MM.1S (cell line): ENCODE data around the gene POLR1A.

Source experiments
- DNase-seq: peaks from one replicate; pipeline ENCODE4 v3.0.0-alpha.2; 2015
- H2AFZ ChIP-seq: fragments of 300-600 bp; sonication (generic); 2 replicates; pipeline ENCODE4 v1.6.0; 2016; ENCODE audit warnings: antibody characterized with exemption, low read length
- H3F3A ChIP-seq: fragments of 300-600 bp; sonication (generic); 2 replicates; pipeline ENCODE4 v1.6.1; 2016; ENCODE audit warnings: mild to moderate bottlenecking, antibody characterized with exemption, low read length, moderate library complexity, mixed read lengths; ENCODE audit not compliant: insufficient read depth
- H3K27ac ChIP-seq: fragments of 300-600 bp; sonication (generic); 2 replicates; pipeline ENCODE4 v1.5.1; 2016; ENCODE audit warnings: mild to moderate bottlenecking, low read length
- H3K27me3 ChIP-seq: fragments of 300-600 bp; sonication (generic); replicated peaks from 2 replicates; pipeline ENCODE4 v1.6.0; 2016; ENCODE audit warnings: low read length; ENCODE audit not compliant: insufficient read depth
- H3K36me3 ChIP-seq: fragments of 300-600 bp; sonication (generic); replicated peaks from 2 replicates; pipeline ENCODE4 v1.6.1; 2016; ENCODE audit warnings: mild to moderate bottlenecking, low read length, mixed read lengths; ENCODE audit not compliant: insufficient read depth
- H3K4me1 ChIP-seq: fragments of 300-600 bp; sonication (generic); 2 replicates; pipeline ENCODE4 v1.6.1; 2016; ENCODE audit warnings: low read length, mixed read lengths
- H3K4me2 ChIP-seq: fragments of 300-600 bp; sonication (generic); 2 replicates; pipeline ENCODE4 v1.6.0; 2016; ENCODE audit warnings: low read depth, low read length
- H3K4me3 ChIP-seq: fragments of 300-600 bp; sonication (generic); 2 replicates; pipeline ENCODE4 v1.5.1; 2016; ENCODE audit warnings: low read length, mixed read lengths
- H3K79me2 ChIP-seq: fragments of 300-600 bp; sonication (generic); 2 replicates; pipeline ENCODE4 v1.6.1; 2016; ENCODE audit warnings: mixed run types, low read length, mixed read lengths
- H3K9ac ChIP-seq: fragments of 300-600 bp; sonication (generic); 2 replicates; pipeline ENCODE4 v1.6.1; 2016; ENCODE audit warnings: low read length, mixed read lengths
- H3K9me2 ChIP-seq: fragments of 300-600 bp; sonication (generic); replicated peaks from 2 replicates; pipeline ENCODE4 v1.6.1; 2016; ENCODE audit warnings: mild to moderate bottlenecking, low read length, mixed read lengths; ENCODE audit not compliant: insufficient read depth
- H3K9me3 ChIP-seq: fragments of 300-600 bp; sonication (generic); replicated peaks from 2 replicates; pipeline ENCODE4 v1.6.1; 2016; ENCODE audit warnings: mild to moderate bottlenecking, low read length, mixed read lengths; ENCODE audit not compliant: insufficient read depth
- H4K20me1 ChIP-seq: fragments of 300-600 bp; sonication (generic); 2 replicates; pipeline ENCODE4 v1.6.1; 2016; ENCODE audit warnings: mild to moderate bottlenecking, low read length, moderate library complexity, mixed read lengths; ENCODE audit not compliant: insufficient read depth
- CTCF ChIP-seq: fragments of 300-600 bp; sonication (generic); IDR thresholded peaks from 2 replicates; pipeline ENCODE4 v1.5.1; 2016; ENCODE audit warnings: antibody characterized with exemption, low read length, mixed read lengths
- EZH2 ChIP-seq: fragments of 300-600 bp; sonication (generic); optimal IDR thresholded peaks from 2 replicates; pipeline ENCODE3; 2017; ENCODE audit warnings: low read depth, mild to moderate bottlenecking, antibody characterized with exemption, low read length, mixed read lengths
- EZH2phosphoT487 ChIP-seq: fragments of 300-600 bp; sonication (generic); IDR thresholded peaks from 2 replicates; pipeline ENCODE4 v1.6.1; 2018; ENCODE audit warnings: antibody characterized with exemption, low read length

The POLR1A gene

GRCh38 chr2:86000938-86001312 is 104.8 kb downstream of the POLR1A start:
- Histone ChIP-seq H3K4me1 (peaks cover 59% of the 10 kb centered on the region), H3K4me2 (0 out of 2 replicates have a peak overlapping the region, but pooled peaks have one; percentile 59), H4K20me1 (no peaks in the 10 kb centered on the region), H3K4me3 (no peak overlapping the region), H3K9me3 (no peaks in the 10 kb centered on the region), H3K9ac (no peak overlapping the region), H3K36me3 (no peaks in the 10 kb centered on the region), H2AFZ (0 out of 2 replicates have a peak overlapping the region, but pooled peaks have one; percentile 17), H3F3A (peaks cover 45% of the 10 kb centered on the region), H3K79me2 (peaks cover 15% of the 10 kb centered on the region), H3K27me3 (no peaks in the 10 kb centered on the region), H3K27ac (peak overlapping the region; percentile 94; the same call in 1 of the 2 replicates), H3K9me2 (no peaks in the 10 kb centered on the region)
- no peak for TF ChIP-seq EZH2phosphoT487
- TF ChIP-seq CTCF: no peak
- no peak for TF ChIP-seq EZH2
- DNase-seq: peak; percentile 28

DNA sequence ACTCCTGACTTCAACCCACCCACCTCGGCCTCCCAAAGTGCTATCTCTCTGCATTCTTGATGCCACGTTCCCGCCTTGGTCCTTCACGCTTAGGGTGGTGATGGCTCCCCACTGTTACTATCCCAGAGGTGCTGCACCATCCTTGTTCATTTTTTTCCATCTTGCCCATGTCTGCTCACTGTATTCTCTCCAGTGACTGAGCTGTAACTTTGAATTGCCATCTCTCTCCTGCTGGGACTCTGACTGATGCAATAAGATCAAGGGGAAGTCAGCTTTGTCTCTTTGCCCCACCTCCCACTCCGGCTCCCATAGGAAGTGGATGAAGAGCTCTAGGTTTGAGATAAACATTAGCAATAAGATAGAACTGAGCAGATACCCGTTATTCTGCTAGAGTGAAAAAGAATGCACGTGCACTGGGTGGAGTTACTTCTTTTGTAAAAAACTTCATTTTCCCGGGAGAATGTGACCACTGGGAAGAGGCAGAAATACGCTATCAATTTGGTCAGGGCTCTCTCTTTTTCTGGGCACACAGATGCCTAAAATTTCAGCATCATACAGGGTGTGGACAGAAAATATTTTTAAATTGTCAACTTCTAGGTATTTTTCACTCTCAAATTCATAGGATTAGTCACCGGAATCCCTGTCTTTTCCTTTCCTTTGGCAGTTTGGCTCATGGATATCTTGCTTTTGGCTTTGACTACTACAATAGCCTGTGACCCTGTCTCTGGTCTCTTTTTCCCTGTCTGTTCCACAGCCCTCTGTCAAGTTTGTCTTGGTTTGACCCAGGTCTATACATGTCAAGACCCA is 105.4 kb downstream of the POLR1A start:
- peak overlapping the region; percentile 94 for H3K27ac ChIP-seq

DNA sequence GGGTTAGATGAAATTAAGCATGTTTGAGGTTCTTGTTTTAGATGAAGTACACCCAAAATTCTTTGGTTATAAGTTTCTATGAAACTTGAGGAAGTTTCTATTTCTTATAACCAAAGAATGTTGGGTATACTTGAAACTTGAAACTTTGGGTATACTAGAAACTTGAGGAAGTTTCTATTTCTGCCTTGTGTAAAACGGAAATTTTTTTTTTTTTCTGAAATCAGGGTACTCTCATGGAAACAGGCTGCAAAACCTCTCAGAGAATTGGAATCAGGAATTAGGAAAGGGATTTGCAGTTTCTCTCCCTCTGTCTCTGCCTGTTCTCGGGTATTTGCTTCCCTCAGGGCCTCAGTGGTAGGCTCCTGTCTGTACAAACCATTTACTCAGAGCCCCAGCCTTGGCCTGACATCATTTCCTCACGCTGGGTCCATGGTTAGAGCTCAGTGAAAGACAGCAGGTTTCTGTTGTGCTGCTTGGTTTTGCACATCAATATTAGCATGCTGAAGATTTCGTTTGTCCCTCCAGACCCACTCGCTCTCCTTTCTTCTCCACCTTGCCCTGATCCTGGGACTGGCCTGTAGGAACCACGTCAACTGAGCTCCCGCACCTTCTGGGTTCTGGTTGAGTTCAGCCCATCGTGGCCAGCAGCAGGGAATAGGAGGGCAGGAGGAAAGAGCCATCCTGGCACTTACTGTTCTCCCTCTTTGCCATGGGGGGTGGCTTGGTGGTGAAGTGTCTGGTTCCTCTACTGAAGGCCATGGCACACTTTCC is 106.4 kb downstream of the POLR1A start:
- DNase-seq: peak; percentile 88

More for the DNA sequence above, 105.4 kb downstream of the POLR1A start:
- H3K9me3 ChIP-seq: no peaks in the 10 kb centered on the region
- no peak for DNase-seq
- peaks cover 51% of the 10 kb centered on the region for H3F3A ChIP-seq
- TF ChIP-seq CTCF (no peak), EZH2 (no peak), EZH2phosphoT487 (no peak)
- H3K4me2 ChIP-seq: peak overlapping the region; percentile 59
- H2AFZ ChIP-seq: no peak overlapping the region
- H3K27me3 ChIP-seq: no peaks in the 10 kb centered on the region
- no peaks in the 10 kb centered on the region for H3K36me3 ChIP-seq
- H3K9me2 ChIP-seq: no peaks in the 10 kb centered on the region
- peaks cover 65% of the 10 kb centered on the region for H3K4me1 ChIP-seq
- peak overlapping the region; percentile 66; the same call in 1 of the 2 replicates for H3K9ac ChIP-seq
- H3K4me3 ChIP-seq: no peak overlapping the region
- peaks cover 21% of the 10 kb centered on the region for H3K79me2 ChIP-seq
- H4K20me1 ChIP-seq: no peaks in the 10 kb centered on the region

More for the DNA sequence above, 106.4 kb downstream of the POLR1A start:
- Histone ChIP-seq H3K4me1 (peaks cover 76% of the 10 kb centered on the region), H3K9me2 (no peaks in the 10 kb centered on the region), H3K27me3 (no peaks in the 10 kb centered on the region), H3K9me3 (no peaks in the 10 kb centered on the region), H3K9ac (peak overlapping the region; percentile 66), H3K27ac (peak overlapping the region; percentile 94), H3K79me2 (peaks cover 23% of the 10 kb centered on the region), H3K36me3 (no peaks in the 10 kb centered on the region), H3K4me2 (peak overlapping the region; percentile 59), H2AFZ (peak overlapping the region; percentile 29; the same call in 1 of the 2 replicates), H4K20me1 (no peaks in the 10 kb centered on the region), H3K4me3 (peak overlapping the region; percentile 17; the same call in 1 of the 2 replicates), H3F3A (peaks cover 62% of the 10 kb centered on the region)
- TF ChIP-seq CTCF: no peak
- TF ChIP-seq EZH2phosphoT487: no peak
- no peak for TF ChIP-seq EZH2
